GM19023 (cell line): ENCODE measurements around the gene BABAM2.

Experiments used
- ATAC-seq: cut with Tn5 transposase; IDR thresholded peaks from one replicate; pipeline ENCODE4 v1.9.1; 2021; ENCODE audit warnings: mild to moderate bottlenecking, moderate library complexity; ENCODE audit not compliant: unreplicated experiment

The BABAM2 gene

DNA sequence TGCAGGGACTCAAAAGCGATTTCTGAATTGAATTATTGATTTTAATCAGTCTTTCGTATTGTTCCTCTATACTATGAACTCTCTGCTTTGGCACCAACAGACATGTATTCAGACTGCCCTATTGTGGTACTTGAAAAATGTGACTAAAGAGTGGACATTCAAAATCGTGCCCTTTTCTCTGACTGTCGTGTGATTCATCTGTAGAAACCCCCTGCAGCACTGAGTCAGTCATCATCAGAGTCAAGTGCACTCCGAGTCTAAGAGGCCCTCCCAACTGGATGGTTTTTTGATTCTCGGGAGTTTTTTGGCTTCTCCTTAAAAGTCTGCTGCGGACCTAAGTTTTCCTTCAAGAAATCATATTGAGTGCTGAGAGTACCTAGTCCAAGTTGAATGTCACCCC, 405.7 kb downstream of the BABAM2 start:
- no peak for ATAC-seq

DNA sequence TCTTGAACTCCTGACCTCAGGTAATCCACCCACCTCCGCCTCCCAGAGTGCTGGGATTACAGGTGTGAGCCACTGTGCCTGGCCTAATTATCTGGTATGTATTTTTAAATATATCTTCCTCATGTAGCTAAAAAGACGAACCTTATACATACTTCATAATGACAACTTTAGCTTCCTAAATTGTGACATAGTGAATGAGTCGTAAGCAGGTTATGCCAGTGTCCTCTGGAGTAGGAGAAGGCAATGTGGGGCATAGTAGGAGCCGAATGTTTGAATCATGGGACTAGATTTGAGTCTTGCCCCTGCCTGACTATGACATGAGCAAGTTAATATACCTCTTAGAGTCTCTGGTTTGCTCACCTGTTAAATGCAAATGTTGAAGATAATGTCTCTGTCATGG, 406.4 kb downstream of the BABAM2 start:
- no peak for ATAC-seq

DNA sequence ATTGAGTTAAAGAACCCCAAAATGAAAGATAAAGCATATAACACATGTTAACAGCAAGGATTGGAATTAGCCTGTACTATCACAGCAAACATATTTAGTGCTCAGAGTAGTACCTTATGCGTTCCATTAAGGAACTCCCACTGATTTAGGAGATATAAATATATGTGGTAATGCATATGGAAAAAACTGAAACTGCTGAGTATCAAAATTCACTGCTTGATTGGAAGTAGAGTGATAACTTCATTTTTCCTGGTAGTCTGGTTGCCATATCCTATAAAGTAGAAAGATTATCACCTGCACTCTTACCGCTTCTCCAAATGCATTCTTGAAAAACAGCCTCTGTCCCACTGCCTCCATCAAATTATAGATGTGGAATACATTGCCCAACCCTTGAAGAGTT, 407.0 kb downstream of the BABAM2 start:
- no peak for ATAC-seq

DNA sequence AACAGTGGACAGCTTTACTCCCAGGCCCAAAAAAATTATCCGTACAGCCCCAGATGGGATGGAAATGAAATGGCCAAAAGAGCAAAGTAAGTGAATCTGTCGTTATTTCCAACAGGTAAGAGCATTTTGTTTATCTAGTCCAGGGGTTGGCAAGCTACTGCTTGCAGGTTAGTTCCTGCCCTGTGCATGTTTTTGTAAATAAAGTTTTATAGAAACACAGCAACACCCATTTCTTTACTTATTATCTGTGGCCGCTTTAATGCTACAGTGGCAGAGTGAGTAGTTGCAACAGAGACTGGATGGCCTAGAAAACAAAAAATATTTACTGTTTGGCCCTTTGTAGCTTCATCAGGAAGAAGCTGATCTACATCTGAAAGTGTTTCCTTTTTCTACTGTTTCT, 407.9 kb downstream of the BABAM2 start:
- ATAC-seq = no peak

DNA sequence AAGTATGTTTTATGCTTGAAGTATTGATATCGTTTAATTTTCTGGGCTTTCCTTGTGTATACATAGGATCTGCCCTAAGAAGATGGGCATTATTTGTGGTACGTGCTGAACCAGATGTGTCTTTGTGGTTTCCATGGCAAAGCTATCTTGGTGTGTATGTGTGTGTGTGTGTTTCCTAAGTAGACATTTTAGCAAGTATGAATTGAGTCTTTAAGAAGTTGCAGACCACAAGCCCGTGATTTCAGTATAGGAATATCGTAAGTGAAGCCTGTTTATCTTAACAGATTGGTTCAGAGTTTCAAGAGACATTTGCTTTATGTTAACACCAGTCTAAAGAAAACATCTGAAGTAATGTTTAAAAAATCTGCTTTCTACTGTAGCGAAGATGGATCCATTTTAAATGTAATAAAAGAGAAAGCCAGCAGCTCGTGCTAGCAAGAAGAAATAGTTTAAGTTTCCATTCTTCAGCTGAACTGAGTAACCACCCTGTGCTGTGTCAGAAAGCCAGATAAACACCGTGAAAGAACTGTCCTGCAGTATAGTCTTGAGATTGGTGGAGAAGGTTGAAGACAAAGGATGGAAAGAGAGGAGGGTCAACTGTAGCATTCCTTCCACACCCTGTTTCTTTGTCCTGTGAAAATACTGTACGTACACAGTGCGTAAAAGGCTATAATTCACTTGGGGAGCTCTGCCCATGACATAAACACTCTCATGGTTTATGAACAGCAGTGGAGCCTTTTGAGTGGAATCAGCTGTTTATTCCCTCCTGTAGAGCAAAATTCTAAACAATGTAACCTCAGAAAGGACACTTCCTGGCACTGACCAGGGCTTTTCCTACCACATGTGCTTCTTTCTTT, 410.2 kb downstream of the BABAM2 start:
- ATAC-seq = no peak

DNA sequence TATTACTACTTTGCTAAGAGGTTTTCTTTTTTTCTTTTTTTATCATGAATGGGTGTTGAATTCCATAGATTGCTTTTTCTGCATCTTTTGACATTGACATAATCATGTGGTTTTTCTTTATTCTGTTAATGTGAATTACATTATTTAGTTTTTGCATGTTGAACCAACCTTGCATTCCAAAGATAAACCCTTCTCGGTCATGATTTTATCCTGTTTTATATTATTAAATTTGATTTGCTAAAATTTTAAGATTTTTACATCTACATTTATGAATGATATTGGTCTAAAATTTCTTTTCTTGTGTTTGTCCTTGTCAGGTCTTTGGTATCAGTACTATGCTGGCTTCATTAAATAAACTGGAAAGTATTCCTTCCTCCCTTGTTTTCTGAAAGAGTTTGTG, 414.7 kb downstream of the BABAM2 start:
- no peak for ATAC-seq

DNA sequence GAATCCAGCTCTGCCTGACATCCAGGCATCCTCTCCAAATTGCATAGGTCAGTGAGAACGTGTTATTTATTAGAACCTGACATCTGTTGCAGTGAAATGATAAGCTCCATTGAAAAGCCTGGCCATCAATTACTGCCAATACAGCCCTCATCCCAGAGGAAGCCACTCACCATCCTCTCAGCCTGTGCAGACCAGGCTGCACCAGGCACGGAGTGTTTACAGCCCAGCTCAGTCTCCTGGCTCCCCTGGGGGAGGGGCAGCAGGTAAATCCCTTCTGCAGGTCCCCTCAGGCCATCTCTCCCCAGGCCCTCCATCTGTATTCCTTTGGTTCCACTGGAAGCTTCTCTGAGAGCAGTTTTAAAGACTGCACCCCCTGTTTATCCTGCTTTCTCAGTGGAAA, 419.6 kb downstream of the BABAM2 start:
- no peak for ATAC-seq

DNA sequence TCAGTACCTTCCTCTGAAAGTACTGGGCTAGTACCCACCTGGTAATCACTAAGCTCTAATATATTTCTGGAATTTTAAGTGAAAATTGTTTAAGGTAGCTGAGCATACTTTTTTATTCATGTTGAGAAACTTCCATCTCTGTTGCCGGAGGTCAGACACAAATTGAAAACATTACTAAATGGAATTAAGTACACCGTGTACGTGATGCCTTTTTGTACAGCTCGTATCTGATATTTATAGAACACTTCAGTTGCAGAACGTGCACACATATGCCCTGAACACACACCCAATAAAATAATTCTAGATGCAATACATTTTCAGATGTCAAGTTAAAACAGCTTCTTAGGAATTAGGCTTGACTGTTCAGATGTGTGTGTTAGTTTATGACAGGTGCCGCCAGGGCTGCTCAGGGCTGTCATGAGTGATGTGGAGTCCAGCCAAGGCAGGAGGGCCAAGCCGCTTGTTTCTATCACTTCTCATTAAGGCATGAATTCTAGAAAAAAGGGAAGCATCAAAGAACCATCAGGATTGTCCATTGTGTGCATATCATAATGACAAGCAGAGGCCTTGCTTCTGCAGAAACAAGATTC, 421.2 kb downstream of the BABAM2 start:
- no peak for ATAC-seq

DNA sequence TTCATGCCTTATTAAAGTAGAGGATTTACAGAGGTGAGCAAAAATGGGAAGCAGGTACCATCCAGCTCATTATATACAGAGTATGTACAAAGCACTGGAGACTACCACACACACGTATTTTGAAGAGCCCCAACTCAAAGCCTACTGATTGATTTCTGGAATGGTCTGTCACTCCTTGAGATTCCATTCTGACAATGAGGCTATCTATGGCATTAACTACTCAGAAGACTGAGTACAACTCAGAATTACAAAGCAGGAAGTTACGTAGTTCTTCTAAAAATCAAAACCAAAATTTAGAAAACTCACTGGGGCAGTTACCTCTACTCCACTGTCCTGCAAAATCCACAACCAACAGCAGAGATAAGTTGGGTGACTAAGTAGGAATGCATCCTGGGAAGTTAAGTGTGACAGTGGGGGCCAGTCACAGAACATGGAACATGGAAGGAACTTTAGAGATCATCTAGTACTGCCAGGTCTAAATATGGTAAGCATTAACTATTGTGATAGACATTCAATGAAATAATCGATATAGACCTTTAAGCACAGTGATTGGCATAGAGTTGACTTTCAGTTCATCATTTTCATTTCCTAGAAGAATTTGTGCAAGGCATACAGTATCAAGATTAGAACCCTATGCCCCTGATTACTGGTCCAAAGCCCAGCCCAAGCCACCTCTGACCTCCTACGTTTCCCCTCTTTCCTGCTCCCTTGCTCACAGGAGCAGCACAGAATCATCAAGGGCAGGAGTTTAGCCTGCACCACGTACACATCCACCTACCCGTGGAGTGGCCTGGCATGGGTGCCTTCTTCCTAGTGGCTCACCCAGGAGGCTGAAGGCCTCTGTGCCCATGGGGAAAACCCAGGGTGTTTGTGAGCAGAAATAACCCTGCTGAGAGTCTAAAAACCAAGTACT, 422.0 kb downstream of the BABAM2 start:
- no peak for ATAC-seq

DNA sequence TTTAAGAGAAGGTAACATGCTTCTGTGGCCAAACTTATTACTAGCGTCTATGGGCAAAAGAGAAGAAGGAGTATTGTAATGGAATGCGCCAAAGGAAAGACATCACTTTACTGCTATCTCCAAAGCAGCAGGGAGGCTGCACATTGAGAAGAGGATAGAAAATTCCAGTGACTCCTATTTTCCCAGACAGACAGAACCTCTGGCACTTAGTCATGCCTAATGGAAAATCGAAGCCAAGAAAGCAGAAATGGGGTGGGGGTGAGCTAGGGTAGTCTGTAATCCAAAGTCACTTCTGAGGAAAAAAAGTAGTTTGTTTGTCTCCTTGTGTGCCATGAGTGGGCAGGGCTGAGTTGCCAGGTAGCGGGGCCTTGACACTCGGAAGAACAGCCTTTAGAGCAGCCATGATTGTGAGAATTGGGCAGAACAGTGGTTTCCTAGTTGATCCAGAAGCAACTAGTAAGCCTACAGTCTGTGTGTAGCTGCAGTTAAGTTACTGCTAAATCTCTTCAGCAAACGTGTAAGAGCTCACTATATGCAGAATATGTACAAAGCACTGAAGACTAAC, 422.8 kb downstream of the BABAM2 start:
- no peak for ATAC-seq

DNA sequence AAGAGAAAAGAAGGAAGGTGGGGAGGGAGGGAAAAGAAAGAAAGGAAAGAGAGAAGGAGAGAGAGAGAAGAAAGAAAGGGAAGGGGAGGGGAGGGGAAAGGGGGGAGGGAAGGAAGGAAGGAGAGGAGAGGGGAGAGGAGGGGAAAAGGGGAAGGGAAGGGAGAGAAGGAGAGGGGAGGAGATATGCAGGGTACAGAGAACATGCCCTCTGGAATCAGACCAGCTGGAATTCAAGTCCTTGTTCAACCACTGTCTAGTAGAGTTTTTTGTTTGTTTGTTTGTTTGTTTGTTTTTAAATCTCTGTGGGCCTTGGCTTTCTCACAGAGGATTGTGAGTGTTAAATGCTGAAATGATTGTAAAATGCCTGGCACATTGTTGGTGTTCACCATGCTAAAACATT, 424.4 kb downstream of the BABAM2 start:
- ATAC-seq = no peak

DNA sequence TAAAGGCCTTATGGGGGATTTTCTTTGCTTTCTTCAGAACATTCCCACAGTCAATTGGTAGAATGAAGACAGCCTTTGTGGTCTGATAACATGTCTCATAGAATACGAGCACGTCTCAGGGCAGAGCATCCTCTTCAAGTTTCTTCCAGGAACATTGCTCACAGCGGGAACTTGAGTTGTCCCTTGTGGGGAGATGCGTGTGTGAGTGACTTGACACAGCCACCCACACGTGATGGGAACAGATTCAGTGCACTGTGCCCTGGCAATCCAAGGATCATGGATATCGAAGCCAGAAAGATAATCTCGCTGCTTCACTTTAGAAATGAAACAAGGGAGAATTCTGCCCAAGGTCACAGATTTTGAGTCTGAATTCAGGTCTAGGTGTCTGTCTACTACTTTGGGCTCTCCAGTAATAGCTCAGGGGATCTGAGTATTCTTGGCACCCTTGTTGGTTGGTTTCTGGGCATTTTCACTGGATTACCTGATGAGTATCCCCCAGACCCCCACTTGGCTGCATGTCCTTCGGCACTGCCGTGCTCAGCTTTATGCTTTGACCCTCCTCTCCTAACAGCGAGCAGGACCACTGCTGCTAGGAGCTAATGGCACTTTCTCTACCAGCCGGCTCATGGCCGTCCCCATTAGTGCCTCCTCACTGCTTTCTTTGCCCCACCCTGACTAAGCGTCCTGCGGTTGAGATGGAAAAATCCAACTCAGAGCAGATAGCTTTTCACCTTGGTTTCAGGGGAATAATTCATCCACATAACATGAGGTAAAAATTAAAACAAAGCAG, 426.2 kb downstream of the BABAM2 start:
- ATAC-seq = no peak

DNA sequence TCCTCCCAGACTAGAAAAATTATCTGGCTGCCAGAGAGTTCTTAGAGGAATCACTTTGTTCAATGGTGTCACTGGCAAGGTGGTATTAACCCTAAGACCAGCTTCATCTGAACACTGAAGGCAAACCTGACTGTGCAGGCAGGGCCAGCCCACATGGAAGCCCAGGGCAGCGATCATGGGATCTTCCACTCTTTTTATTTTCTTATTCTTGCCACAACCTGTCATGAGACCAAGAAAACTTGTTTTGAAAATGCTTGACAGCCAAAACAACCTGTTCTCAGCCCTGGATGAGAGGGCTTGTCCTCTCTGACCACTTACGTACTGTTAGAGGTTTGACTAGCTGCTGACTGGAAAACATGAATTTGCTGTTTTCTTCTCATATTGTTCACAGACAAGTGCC, 426.9 kb downstream of the BABAM2 start:
- ATAC-seq = no peak

DNA sequence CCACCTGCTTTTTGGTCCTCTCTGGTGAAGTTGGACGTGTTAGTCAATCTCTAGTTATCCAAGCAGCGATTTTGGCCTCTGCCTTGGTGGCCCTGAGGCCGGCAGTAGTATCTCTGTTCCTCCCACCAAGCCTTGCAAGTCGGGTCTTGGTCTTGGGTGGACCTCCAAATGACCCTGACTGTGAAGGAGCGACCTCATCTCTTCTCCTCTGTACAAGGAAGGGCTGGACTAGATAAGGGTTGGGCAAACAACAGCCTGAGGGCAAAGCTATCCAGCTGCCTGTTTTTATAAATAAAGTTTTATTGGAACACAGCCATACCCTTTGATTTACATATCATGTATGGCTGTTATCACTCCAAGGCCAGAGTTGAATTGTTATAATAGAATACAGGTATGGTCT, 427.5 kb downstream of the BABAM2 start:
- ATAC-seq = no peak

DNA sequence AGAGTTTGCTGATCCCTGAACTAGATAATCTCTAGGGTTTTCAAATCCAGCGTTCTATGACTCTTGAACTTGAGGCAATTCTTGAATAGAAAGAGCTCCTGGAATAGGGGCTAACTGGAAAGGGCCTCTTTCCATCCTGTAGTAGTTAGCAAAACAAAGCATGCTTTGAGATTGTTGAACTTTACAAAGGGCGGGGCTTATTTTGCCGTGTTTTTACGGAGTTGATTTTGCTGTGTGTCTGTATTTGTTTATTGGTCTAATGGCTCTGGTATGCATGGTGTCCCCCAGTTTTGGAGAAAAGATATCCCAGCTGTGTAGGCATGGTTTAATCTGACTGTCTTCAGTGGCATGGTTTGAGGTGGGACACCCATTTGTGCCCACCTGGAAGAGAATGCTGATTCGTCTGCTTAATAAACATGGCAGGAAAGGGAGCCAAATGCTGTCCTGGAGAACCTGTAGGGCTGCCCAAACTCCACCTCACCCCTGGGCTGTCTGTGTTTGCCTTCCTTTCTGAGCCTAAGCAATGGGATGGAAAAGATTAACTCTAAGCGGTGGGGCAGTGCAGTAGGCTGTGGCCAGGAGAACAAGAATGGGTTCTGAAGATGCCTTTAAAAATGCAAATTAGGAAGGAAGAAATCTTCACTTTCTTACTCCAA, 428.1 kb downstream of the BABAM2 start:
- no peak for ATAC-seq

DNA sequence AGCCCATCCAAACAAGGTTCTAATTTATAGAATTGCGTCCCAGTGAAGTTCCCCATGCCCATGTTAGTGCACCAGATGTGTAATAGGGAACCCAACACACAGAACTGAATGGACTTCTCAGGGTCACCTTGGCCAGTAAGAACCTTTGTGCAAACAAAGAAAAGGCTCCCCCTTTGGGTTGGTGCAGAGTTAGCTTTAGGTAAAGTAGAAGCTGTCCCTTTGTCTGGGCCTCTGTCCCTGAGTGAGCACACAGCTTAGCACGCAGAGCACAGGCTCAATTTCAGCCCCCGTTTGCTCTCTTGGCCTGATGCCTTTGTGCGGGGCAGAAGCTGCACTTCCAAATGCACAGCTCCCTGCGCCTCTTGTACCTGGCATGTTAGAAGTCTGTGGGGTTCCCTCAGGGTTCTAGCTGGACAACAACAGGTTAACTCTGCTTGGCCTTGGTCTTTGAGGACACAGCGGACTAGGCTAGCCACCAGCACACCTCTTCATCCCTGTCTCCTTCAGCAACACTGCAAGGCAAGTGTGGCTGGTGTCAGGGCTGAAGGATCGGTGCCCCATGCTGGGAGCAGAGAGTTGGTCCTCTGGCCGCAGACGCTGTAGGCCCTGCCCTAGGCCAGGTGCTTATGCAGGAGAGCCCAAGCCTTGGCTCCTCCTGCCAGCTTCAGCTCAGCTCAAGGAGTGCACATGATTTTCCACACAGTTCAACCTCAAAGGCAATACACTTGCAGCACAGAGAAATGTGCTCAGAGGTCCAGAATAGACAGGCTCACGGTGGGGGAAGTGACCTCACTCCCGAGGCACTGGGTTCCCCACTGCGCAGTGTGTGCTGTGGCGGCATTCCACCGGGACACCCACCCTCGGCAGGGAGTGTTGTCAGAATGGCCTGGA, 428.8 kb downstream of the BABAM2 start:
- no peak for ATAC-seq

DNA sequence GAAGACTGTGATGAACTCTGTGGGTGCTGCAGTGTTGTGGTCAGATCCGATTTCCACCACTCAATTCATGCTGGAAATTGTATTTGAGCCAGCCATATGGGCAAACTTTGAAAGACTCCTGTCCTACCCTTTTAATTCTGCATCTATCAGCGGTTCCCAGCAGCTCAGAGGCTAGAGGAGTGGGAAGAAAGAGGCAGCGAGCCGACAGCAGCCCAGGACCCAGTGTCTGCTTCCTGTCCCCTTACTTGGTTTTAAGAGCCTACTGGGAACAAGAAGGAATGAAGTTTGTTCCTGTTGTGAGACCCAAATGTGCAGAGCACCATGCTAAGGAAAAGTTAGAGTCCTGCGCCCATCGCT, 429.5 kb downstream of the BABAM2 start:
- ATAC-seq = no peak

DNA sequence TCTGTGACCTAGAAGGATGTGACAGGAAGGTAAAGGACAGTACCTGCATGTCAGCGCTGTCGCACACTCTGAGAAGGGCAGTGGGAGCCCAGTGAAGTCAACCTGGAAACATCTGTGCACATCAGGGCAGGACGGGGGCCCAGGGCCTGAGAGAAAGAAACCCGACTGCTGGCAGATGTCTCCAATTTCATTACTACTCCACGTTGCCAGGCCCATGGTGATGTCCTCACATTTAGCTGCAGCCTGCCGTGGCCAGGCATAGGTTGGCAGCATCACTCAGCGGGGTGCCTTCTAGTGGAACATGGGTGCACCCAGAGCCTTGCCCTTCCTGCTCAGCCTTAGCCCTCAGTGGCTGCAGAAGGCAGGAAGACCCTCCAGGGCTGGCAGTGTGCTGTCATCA, 429.8 kb downstream of the BABAM2 start:
- no peak for ATAC-seq

DNA sequence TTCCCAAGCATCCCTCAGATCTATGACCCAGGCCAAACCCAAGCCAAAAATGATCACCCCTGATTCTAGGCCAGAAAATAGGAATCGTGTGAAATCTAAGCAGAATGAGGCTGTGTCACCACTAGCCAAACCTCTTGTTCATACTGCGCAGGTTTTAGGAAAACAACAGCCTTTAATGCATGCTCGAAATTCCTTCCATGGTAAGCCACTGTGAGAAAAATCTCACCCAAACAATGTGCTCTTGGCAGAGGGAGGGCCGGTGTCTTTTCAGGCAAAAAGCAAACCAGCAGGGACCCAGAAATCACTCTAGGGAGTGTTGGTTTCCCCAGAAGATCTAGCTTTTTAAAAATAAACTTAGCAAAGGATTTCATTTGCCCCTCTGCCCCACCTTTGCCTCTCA, 430.9 kb downstream of the BABAM2 start:
- ATAC-seq = no peak
